Pancreas (tissue), 10 donors: ENCODE measurements around the gene ABAT. TPM values are rescaled to one million over a fixed set of nuclear protein-coding genes. Genes with fewer than 3 reads are reported as not detected.

Source experiments
- ATAC-seq, 4 donors: fragments of 200-7000 bp; cut with Tn5 transposase; one replicate each; pipeline versions ENCODE4 v1.8.0 to v1.9.1; 2020; ENCODE audit warnings: mild to moderate bottlenecking in 4 of 4, moderate library complexity in 4 of 4
- DNase-seq, 6 donors: peaks; one replicate each; pipeline ENCODE4 v3.0.0-alpha.2; 2020
- FAIRE-seq: peaks from 2 replicates; lab custom pipeline; 2012; peaks lifted over from hg19 to GRCh38; lab: Jason Lieb, UNC
- H3K27ac ChIP-seq, 4 donors: fragments of 200-600 bp; sonication (generic); 1 replicate in 3 of 4; 2 replicates in 1 of 4; pipeline versions ENCODE4 v1.5.0 to v1.8.0; 2020
- H3K27me3 ChIP-seq, 4 donors: fragments of 200-600 bp; one replicate each; pipeline ENCODE4 v1.8.0; 2021
- H3K36me3 ChIP-seq, 3 donors: fragments of 200-600 bp; sonication (generic) in 1 of 3; one replicate each; pipeline versions ENCODE4 v1.5.0 to v1.8.0; 2020 to 2021
- H3K4me1 ChIP-seq, 3 donors: fragments of 200-600 bp; one replicate each; pipeline ENCODE4 v1.8.0; 2021
- H3K4me3 ChIP-seq, 4 donors: fragments of 200-600 bp; sonication (generic) in 2 of 4; one replicate each; pipeline versions ENCODE4 v1.5.0 to v1.8.0; 2020 to 2021
- H3K9me3 ChIP-seq, 4 donors: fragments of 200-600 bp; one replicate each; pipeline ENCODE4 v1.8.0; 2021
- CTCF ChIP-seq, 4 donors: fragments of 200-600 bp; sonication (generic) in 3 of 4; IDR thresholded peaks; one replicate each; pipeline versions ENCODE4 v1.5.0 to v1.8.0; 2021; ENCODE audit warnings: antibody characterized with exemption in 4 of 4
- WGBS, 2 donors: extraction: QIAGEN DNeasy Blood & Tissue Kit; methylation state at CpG; one replicate each; pipeline ENCODE4 v1.1.7; 2013; 5-methylcytosine and 5-hydroxymethylcytosine counted together
- intact Hi-C, 3 donors: fragments of 100-400 bp; cut with DNase I; formaldehyde crosslinking; loops; one replicate each; pipeline versions ENCODE4 v1.11.1 to v1.14.2; 2022
- polyA plus RNA-seq, 2 donors: library from polyadenylated mRNA; stranded (reverse); fragments of 200-250 nt; gene quantifications; one replicate each; pipeline ENCODE4 v1.2.3, GENCODE V29; 2013
- total RNA-seq, 6 donors: library from RNA; stranded (reverse); fragmentation: NEBNext Ultra II Directional in 4 of 6; extraction: Animal tissue kit (Norgen Biotek cat#: 25700) in 4 of 6; gene quantifications; one replicate each; pipeline versions ENCODE4 v1.2.1 to v1.2.4, GENCODE V29; 2021 to 2023
- donor health status: healthy with polysubstance abuse.
- donor health status: DM: no; HTN: no; CAD: no; lungs with moderate emphysema.
- donor health status: DM: no; HTN: no; CAD: no.
- donor health status: control.
- donor health status: control.
- donor health status: Bipolar disorder and iron deficiency.
- donor health status: DM: yes; HTN: yes; CAD: no.
- donor health status: DM: no; HTN: no; CAD: no.
- donor health status: DM: no; HTN: no; CAD: no.
- donor health status: DM: yes; HTN: yes; CAD: no.

ABAT gene
- total and polyA plus RNA-seq, 8 donors: 21.5 to 50.2 (median 29.1) TPM

GRCh38 chr16:8683640-8684039, 9.2 kb downstream of the ABAT start:
- H3K27me3 ChIP-seq: no peaks in the 10 kb centered on the region

GRCh38 chr16:8685617-8686016, 11.2 kb downstream of the ABAT start:
- no peak for TF ChIP-seq CTCF (IDR thresholded peaks at IDR 0.05)
- H3K4me3 ChIP-seq: no peak overlapping the region
- H3K4me1 ChIP-seq: peaks cover 7 to 23% (median 12%) of the 10 kb centered on the region in 3 donors
- no peaks in the 10 kb centered on the region for H3K27me3 ChIP-seq
- intact Hi-C loops: no loop called here
- no peaks in the 10 kb centered on the region for H3K36me3 ChIP-seq
- DNase-seq (no peak), FAIRE-seq (no peak), ATAC-seq (no peak)
- H3K27ac ChIP-seq: peak overlapping the region in 2 of 4 donors; percentile 0 to 46
- 40 to 72% methylated on average over 3 of the region's 3 CpGs for WGBS, 2 donors
- H3K9me3 ChIP-seq: no peaks in the 10 kb centered on the region

More at GRCh38 chr16:8683640-8684039, 9.2 kb downstream of the ABAT start:
- Histone ChIP-seq H3K36me3 (no peaks in the 10 kb centered on the region), H3K9me3 (no peaks in the 10 kb centered on the region), H3K4me1 (peaks cover 17 to 37% (median 17%) of the 10 kb centered on the region in 3 donors), H3K27ac (peak overlapping the region in 1 of 4 donors; percentile 0), H3K4me3 (no peak overlapping the region)
- no peak for TF ChIP-seq CTCF (IDR thresholded peaks at IDR 0.05)
- FAIRE-seq: no peak
- no peak for ATAC-seq
- WGBS, 2 donors: 47 to 61% methylated on average over 4 of the region's 4 CpGs
- no peak for DNase-seq
- intact Hi-C loops: no loop called here

- FAIRE-seq: no peak
- peaks cover 7 to 18% (median 12%) of the 10 kb centered on the region in 3 donors for H3K4me1 ChIP-seq
- H3K9me3 ChIP-seq: no peaks in the 10 kb centered on the region
- TF ChIP-seq CTCF (IDR thresholded peaks at IDR 0.05): no peak
- H3K27me3 ChIP-seq: no peaks in the 10 kb centered on the region
- 5 to 9% methylated on average over 7 of the region's 7 CpGs for WGBS, 2 donors
- no peak overlapping the region for H3K4me3 ChIP-seq
- no peaks in the 10 kb centered on the region for H3K36me3 ChIP-seq
- peak overlapping the region in 3 of 4 donors; percentile 0 to 46 (median 10) for H3K27ac ChIP-seq
- intact Hi-C loops: no loop called here
- DNase-seq: peak in 5 of 6 donors; percentile 40 to 77 (median 53)
- peak; percentile 32 to 72 (median 67) for ATAC-seq
These were observed 11.7 kb downstream of the ABAT start for GRCh38 chr16:8686031-8686621.

GRCh38 chr16:8686879-8687278, 12.5 kb downstream of the ABAT start:
- H3K36me3 ChIP-seq: no peaks in the 10 kb centered on the region
- no peaks in the 10 kb centered on the region for H3K27me3 ChIP-seq
- FAIRE-seq (no peak), ATAC-seq (peak; percentile 37 to 69 (median 68)), DNase-seq (peak in 4 of 6 donors; percentile 39 to 65 (median 57))
- H3K4me3 ChIP-seq: no peak overlapping the region
- intact Hi-C loops: no loop called here
- H3K9me3 ChIP-seq: no peaks in the 10 kb centered on the region
- H3K4me1 ChIP-seq: peaks cover 7 to 14% (median 12%) of the 10 kb centered on the region in 3 donors
- TF ChIP-seq CTCF (IDR thresholded peaks at IDR 0.05): no peak
- peak overlapping the region; percentile 5 to 46 (median 22) for H3K27ac ChIP-seq
- WGBS, 2 donors: 37 to 42% methylated on average over 9 of the region's 9 CpGs

GRCh38 chr16:8689686-8690085, 15.3 kb downstream of the ABAT start:
- no peak for TF ChIP-seq CTCF (IDR thresholded peaks at IDR 0.05)
- FAIRE-seq (no peak), DNase-seq (no peak), ATAC-seq (no peak)
- Histone ChIP-seq H3K9me3 (no peaks in the 10 kb centered on the region), H3K4me1 (peaks cover 7 to 14% (median 12%) of the 10 kb centered on the region in 3 donors), H3K27me3 (no peaks in the 10 kb centered on the region), H3K36me3 (no peaks in the 10 kb centered on the region), H3K4me3 (no peak overlapping the region), H3K27ac (no peak overlapping the region)
- WGBS, 2 donors: 73 to 100% methylated on average over 1 of the region's 1 CpG
- intact Hi-C loops: no loop called here
